GM23248 (cell line): ENCODE data around the gene OTOGL.

Experiments used
- EZH2 ChIP-seq: fragments of 200-600 bp; sonication (generic); IDR thresholded peaks from 2 replicates; pipeline ENCODE4 v1.6.1; 2018; ENCODE audit warnings: antibody characterized with exemption, mild to moderate bottlenecking; ENCODE audit not compliant: insufficient read depth, poor library complexity, severe bottlenecking
- EZH2phosphoT487 ChIP-seq: fragments of 200-600 bp; sonication (generic); IDR thresholded peaks from 2 replicates; pipeline ENCODE4 v1.6.1; 2018; ENCODE audit warnings: antibody characterized with exemption, moderate library complexity, mild to moderate bottlenecking, low read depth; ENCODE audit not compliant: insufficient read depth

GRCh38 chr12:80314741-80315140 lies 215.4 kb downstream of the OTOGL start:
- no peak for TF ChIP-seq EZH2phosphoT487
- no peak for TF ChIP-seq EZH2
